RWPE2 (cell line): ENCODE measurements around the gene S100P.

Experiments
- ATAC-seq: fragments of 200-7000 bp; cut with Tn5 transposase; 3 replicates; pipeline ENCODE4 v1.9.1; 2021; ENCODE audit warnings: low read depth
- DNase-seq: peaks from one replicate; pipeline ENCODE4 v3.0.0-alpha.2; 2020; ENCODE audit warnings: low spot score
- H3K27ac ChIP-seq: fragments of 450-650 bp; 2 replicates; pipeline ENCODE4 v1.5.1; 2017; ENCODE audit warnings: mild to moderate bottlenecking; ENCODE audit not compliant: poor library complexity, severe bottlenecking
- H3K27me3 ChIP-seq: fragments of 250-450 bp; sonication (Bioruptor Pico); 2 replicates; pipeline ENCODE4 v1.5.1; 2021; ENCODE audit warnings: mild to moderate bottlenecking, moderate library complexity; ENCODE audit not compliant: insufficient read depth, poor library complexity, severe bottlenecking
- H3K36me3 ChIP-seq: fragments of 250-450 bp; sonication (Bioruptor Pico); 2 replicates; pipeline ENCODE4 v1.5.1; 2020; ENCODE audit warnings: low read depth, mild to moderate bottlenecking, moderate library complexity
- H3K4me1 ChIP-seq: fragments of 250-450 bp; sonication (Bioruptor Pico); 2 replicates; pipeline ENCODE4 v1.5.1; 2021; ENCODE audit warnings: mild to moderate bottlenecking, moderate library complexity; ENCODE audit not compliant: insufficient read depth, poor library complexity, severe bottlenecking
- H3K4me3 ChIP-seq: fragments of 250-450 bp; sonication (Bioruptor Pico); 2 replicates; pipeline ENCODE4 v1.5.1; 2021; ENCODE audit warnings: mild to moderate bottlenecking, moderate library complexity; ENCODE audit not compliant: severe bottlenecking
- H3K9me3 ChIP-seq: fragments of 250-450 bp; sonication (Bioruptor Pico); 2 replicates; pipeline ENCODE4 v1.5.1; 2021; ENCODE audit warnings: mild to moderate bottlenecking, moderate library complexity; ENCODE audit not compliant: severe bottlenecking
- CTCF ChIP-seq: fragments of 450-650 bp; IDR thresholded peaks from one replicate; pipeline ENCODE4 v1.5.1; 2017; ENCODE audit warnings: mild to moderate bottlenecking, moderate library complexity; ENCODE audit not compliant: poor library complexity, severe bottlenecking

S100P gene

GRCh38 chr4:6731318-6731675 lies 37.6 kb downstream of the S100P start:
- no peaks in the 10 kb centered on the region for H3K27me3 ChIP-seq
- no peaks in the 10 kb centered on the region for H3K9me3 ChIP-seq
- TF ChIP-seq CTCF = no peak
- no peaks in the 10 kb centered on the region for H3K36me3 ChIP-seq
- no peak overlapping the region for H3K4me3 ChIP-seq
- DNase-seq (no peak), ATAC-seq (no peak)
- H3K4me1 ChIP-seq = peaks cover 9% of the 10 kb centered on the region
- H3K27ac ChIP-seq = no peak overlapping the region

- H3K4me3 ChIP-seq = no peak overlapping the region
- ATAC-seq (no peak), DNase-seq (no peak)
- H3K36me3 ChIP-seq = no peaks in the 10 kb centered on the region
- no peak overlapping the region for H3K27ac ChIP-seq
- H3K27me3 ChIP-seq = no peaks in the 10 kb centered on the region
- TF ChIP-seq CTCF = no peak
- peaks cover 9% of the 10 kb centered on the region for H3K4me1 ChIP-seq
- no peaks in the 10 kb centered on the region for H3K9me3 ChIP-seq
Observed at GRCh38 chr4:6731780-6732179, 38.1 kb downstream of the S100P start.

GRCh38 chr4:6732441-6733357 lies 39.0 kb downstream of the S100P start:
- DNase-seq = no peak
- no peak for TF ChIP-seq CTCF
- Histone ChIP-seq H3K27me3 (no peaks in the 10 kb centered on the region), H3K36me3 (no peaks in the 10 kb centered on the region), H3K9me3 (no peaks in the 10 kb centered on the region), H3K4me3 (no peak overlapping the region), H3K27ac (peak overlapping the region; percentile 38), H3K4me1 (peaks cover 9% of the 10 kb centered on the region)
- peak; percentile 98 for ATAC-seq

- Histone ChIP-seq H3K4me1 (peaks cover 9% of the 10 kb centered on the region), H3K36me3 (no peaks in the 10 kb centered on the region), H3K27ac (peak overlapping the region; percentile 38), H3K4me3 (no peak overlapping the region), H3K9me3 (no peaks in the 10 kb centered on the region), H3K27me3 (no peaks in the 10 kb centered on the region)
- ATAC-seq (no peak), DNase-seq (no peak)
- no peak for TF ChIP-seq CTCF
Observed at GRCh38 chr4:6733358-6734164, 39.9 kb downstream of the S100P start.
